Measurements from ENCODE around the gene BRIP1.
"Not testable (repeated sequence)": the region's sequence is repeated elsewhere in the genome, so short reads cannot be mapped to it uniquely, and the experiment has no call there.

BRIP1 gene

DNA sequence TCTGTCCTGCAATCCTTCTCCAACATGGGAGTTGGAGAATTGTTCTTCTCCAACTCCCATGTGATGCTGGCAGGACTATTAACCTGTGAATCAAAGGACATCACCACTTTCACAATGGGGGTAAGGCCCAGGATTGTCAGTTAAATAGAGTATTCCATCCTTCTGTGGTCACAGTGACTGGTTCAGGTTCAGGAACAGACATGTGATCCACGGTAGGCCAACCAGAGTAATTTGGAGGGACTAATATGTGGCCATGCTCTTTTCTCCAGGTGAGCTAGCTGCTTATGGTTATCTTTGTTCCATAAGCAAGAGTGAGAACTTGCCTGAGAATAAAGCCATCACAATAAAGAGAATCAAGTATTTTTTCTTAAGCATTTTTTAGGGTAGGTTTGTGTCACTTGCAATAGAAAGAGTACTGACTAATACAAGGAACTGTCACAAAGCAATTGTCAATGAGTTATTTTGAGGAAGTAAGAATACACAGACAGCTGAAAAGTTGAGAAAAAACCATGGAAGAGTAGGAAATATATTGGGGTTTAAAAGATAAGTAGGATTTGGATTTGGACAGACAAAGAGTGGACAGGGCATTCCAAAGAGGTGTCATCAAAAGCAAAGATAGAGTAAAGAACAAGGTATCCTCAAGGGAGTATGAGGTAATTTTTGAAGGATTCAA is 63.4 kb downstream of the BRIP1 start:
- DNase-seq (ENCODE audit: low read depth) = no peak

DNA sequence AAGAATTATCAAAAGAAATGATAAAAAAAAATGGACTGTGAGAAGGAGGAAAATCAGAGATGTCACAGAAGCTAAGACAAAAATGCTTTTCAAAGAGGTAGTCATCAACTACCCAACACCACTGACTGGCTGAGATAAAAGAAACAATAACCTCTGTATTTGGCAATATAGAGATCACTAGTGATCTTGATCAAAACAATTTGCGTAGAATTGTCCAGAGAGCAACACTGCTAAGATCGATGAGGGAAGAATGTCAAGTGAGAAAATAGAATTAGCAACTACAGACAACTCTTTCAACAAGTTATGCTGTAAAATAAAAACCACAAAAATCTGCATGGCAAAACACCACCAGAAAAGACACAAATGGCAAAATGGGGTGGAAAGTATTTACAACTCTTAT is 66.0 kb downstream of the BRIP1 start:
- DNase-seq (ENCODE audit: low read depth) = no peak

DNA sequence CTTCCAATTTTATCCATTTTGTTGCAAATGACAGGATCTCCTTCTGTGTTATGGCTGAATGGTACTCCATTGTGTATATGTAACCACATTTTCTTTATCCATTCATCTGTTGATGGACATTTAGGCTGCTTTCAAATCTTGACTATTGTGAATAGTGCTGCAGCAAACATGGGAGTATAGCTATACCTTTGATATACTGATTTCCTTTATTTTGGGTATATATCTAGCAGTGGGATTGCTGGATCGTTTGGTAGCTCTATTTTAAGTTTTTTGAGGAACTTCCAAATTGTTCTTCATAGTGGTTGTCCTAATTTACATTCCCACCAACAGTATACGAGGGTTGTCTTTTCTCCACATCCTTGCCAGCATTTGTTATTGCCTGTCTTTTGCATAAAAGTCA is 67.8 kb downstream of the BRIP1 start:
- no peak for DNase-seq (ENCODE audit: low read depth)

DNA sequence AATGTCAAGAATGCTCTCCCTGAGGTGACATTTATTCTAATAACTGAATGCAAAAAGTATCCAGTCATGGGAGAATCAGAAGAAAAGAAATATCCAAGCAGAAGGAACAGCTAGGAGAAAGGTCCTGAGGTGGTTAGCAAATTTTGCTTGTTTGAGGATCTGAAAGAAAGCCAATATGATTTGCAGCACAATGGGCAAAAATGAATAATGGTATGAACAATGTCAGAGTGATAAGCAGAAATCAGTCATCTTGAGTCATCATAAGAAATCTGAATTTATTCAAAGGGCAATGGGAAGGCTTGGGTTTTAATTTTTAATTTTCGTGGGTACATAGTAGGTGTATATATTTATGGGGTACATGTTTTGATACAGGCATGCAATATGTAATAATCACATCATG is 68.5 kb downstream of the BRIP1 start:
- no peak for DNase-seq (ENCODE audit: low read depth)

DNA sequence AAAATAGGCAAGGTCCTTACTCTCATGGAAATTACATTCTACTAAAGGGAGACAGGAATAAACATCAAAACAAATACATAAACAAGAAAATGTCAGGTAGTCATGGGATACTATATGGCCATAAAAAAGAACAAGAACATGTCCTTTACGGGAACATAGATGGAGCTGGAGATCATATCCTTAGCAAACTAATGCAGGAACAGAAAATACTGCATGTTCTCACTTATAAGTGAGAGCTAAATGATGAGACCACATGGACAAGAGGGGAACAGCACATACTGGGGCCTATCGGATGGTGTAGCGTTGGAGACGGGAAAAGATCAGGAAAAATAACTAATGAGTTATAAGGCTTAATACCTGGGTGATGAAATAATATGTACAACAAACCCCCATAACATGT is 69.1 kb downstream of the BRIP1 start:
- DNase-seq (ENCODE audit: low read depth) = no peak

DNA sequence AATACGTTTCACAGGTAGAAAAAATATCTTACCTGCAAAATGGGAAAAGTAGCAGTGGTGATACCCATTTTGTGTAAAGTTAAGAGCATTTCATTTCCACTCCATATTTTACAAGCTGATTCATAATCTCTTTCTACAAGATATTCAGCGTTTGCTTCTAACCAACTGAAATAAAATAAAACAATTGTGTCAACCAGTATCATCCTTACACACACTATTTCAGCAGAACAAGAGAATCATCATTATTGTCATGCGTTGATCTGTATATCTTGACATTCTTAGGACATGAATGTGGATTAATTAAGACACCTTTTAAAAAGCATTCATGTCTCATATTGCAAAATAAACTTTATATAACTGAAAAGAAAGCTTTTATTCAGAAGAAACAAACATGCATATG is 69.8 kb downstream of the BRIP1 start:
- no peak for DNase-seq (ENCODE audit: low read depth)

DNA sequence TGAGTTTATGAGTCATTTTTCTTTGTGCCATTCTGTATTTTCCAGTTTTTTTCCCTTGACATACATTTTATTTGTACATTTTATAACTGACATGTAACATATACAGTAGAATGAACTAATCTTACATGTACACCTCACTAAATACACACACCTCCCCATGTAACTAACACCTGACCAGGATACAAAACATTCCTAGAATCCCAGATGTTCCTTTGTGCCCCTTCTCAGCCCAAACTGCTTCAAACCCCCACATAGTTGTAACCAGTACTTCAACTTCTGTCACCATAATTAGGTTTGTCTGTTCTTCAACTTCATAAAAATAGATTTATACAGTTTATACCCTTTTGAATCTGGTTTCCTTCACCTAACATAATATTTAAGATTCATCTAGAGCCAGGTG is 73.5 kb downstream of the BRIP1 start:
- DNase-seq (ENCODE audit: low read depth) = no peak

DNA sequence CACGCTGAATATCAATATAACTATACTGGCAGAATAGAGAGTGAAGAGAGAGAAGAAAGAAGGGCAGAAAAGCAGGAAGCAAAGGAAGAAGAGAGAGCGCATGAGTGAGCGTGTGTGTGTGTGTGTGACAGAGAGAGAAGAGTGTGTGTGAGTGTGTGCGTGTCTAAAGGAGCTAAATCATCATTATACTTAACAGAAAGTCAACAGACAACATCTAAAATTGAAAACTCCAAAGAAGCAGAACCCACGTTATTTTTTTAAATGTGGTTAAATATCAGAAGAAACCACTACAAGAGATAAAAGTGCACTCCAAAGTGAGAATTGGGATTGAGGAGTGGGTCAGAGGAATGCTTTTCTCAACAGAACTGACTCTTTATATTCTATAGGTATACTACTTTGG is 77.2 kb downstream of the BRIP1 start:
- no peak for DNase-seq (ENCODE audit: low read depth)

DNA sequence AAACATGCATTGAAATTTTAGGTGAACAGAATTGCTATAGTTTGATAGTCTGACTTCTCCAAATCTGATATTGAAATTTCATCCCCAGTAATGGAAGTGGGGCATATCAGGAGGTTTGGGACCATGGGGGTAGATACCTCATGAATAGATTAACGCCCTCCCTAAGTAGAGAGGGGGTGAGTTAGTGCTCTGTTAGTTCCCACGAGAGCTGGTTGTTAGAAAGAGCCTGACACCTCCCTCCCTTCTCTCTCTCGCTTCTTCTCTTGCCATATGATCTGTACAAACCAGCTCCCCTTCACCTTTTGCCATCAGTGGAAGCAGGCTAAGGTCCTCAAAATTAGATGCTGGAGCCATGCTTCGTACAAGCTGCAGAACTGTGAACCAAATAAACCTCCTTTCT is 78.8 kb downstream of the BRIP1 start:
- DNase-seq (ENCODE audit: low read depth) = no peak

DNA sequence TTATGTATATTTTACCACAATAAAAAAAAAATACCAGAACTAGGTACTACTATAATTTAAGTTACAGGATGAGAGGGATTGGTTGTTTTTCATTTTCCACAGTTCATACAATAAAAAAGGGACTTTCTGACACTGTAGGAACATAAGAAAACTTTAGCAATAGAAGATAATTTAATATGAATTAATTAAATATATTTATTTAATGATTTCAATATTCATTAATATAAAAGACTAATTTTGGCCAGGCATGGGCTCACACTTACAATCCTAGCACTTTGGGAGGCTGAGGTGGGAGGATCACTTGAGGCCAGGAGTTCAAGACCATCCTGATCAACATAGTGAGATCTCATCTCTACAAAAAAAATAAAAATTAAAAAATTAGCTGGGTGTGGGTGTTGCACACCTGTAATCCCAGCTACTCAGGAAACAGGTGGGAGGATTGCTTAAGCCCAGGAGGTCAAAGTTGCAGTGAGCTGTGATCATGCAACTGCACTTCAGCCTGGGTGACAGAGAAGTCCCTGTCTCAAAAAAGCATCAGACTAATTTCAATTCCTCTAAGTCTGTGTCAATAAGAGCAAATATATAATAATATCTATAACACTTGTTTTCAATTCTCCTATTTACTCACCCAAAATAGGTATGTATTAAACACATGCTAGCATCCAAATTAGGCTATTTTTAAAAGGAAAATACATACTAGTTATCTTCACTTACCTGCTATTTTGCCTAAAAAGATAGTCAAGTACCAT is 79.6 kb downstream of the BRIP1 start:
- DNase-seq (ENCODE audit: low read depth) = no peak

DNA sequence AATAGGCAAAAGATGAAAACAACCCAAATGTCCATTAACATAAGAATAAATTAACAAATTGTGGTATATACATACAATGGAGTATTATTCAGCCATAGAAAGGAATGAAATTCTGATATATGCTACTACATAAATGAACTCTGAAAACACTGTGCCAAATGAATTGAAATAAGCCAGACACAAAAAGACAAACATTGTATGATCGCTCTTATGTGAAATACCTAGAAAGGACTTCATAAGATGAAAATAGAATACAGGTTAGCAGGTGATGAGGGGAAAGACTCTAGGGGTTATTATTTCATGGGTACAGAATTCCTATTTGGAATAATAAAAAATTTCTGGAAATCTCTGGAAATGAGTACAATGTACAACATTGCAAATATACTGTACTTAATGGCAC is 80.2 kb downstream of the BRIP1 start:
- no peak for DNase-seq (ENCODE audit: low read depth)

DNA sequence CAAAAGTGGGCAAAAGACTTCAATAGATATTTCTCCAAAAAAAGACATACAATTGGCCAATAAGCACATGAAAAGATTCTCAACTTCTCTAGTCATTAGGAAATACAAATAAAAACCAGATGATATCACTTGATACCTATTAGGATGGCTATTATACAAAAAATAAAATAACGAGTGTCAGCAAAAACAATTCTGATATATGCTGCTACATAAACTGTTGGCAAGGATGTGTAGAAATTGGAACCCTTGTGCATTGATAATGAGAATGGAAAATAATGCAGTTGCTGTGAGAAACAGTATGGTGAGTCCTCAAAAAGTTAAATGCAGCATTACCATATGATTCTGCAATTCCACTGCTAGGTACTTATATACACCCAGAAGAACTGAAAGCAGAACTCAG is 80.6 kb downstream of the BRIP1 start:
- no peak for DNase-seq (ENCODE audit: low read depth)

DNA sequence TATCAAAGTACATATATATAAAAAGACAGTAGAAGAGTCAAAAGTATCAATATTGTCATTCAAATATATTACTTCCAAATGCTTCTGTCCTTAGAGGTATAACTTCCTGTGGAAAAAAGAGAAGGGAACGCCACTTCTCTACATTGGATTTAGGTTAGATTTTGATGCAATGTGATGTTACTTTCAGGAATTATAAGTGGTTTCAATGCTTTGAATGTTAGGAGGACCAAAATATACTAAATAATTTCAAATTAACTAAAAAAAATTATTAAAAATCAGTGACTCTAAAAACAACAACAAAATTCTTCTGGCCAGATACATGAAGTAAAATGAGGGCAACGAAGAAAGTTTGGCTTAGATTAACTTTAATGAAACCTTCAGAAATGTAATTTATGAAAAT is 88.0 kb downstream of the BRIP1 start:
- DNase-seq (ENCODE audit: low read depth) = no peak

DNA sequence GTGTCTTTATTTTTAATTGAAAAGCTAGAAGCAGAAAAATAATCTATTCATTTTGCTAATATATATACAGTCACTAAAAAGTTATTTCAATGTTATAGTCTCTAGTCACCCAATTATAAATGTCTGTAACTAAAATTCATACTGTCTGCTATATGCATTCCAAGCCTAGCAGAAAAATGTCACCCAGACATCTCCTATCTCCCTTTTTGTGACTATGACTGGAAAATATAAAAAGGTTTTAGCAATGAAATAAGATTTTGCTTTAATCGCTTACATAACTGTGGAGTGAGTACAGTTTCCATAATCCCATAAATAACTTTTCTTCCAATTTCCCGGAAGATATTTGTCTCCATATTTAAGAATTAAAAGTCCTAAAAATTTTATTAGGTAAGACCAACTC is 88.6 kb downstream of the BRIP1 start:
- DNase-seq (ENCODE audit: low read depth) = no peak

DNA sequence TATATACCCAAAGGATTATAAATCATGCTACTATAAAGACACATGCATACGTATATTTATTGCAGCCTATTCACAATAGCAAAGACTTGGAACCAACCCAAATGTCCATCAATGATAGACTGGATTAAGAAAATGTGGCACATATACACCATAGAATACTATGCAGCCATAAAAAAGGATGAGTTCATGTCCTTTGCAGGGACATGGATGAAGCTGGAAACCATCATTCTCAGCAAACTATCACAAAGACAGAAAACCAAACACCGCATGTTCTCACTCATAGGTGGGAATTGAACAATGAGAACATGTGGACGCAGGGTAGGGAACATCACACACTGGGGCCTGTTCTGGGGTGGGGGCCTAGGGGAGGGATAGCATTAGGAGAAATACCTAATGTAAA is 89.2 kb downstream of the BRIP1 start:
- DNase-seq (ENCODE audit: low read depth) = not testable (repeated sequence)

DNA sequence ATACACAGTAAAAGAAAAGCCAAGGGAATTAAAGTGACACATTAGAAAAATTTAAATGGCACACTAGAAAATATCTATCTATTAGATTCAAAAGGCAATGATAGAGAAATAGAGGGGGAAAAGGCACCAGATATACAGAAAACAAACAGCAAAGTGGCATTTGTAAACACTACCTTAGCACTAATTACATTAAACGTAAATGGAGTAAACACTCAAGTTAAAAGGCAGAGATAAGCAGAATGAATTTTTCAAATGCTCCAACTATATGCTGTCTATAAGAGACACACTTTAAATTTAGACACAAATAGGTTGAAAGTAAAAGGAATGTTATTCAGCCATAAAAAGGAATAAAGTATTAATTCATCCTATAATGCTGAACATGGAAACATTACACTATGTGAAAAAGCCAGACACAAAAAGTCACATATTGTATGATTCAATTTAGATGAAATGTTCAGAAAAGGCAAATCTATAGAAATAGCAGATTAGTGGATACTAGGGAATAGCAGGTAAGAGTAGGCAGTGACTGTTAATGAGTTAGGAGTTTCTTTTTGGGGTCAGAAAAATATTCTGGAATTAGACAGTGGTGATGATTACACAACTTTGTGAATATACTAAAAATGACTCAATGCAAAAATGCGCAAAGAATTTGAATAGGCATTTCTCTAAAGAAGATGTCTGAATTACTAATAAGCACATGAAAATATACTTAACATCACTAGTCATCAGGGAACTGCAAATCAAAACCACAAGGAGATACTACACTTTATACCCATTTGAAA is 92.4 kb downstream of the BRIP1 start:
- no peak for DNase-seq (ENCODE audit: low read depth)

DNA sequence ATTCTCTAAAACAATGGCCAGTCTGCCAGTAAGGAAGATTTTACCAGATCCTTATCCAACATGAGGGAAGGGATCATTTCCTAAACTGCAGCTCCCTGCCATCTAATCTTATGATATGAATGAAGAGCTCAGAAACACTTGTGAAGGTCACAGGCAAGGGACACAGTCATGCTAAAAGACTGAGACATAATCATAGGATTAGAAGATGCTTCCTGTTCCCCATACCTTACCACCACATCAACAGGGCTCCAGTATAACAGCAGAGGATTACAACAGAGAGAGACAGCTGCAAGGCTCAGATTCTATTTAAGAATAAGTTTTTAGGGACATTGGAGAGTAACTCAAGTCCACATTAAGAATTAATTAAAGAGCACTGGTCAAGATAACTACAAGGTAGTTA is 93.3 kb downstream of the BRIP1 start:
- DNase-seq (ENCODE audit: low read depth) = no peak

DNA sequence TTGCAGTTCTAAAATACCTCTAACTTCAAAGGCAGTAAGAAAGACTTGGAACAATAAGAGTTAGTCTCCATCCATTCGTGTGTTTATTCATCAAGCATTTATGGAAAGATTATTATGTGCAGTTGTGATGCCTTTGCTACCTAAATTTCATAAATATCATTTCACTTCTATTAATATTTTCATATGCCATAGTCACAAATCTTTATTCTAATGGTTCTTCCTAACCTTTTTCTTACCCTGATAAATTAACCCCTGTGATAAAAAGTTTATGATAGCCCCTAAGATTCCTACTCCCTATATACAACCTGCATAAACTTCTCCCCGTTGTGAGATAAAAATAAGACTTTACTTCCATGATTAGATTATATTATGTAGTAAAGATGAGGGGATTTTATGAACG is 94.9 kb downstream of the BRIP1 start:
- DNase-seq (ENCODE audit: low read depth) = no peak

DNA sequence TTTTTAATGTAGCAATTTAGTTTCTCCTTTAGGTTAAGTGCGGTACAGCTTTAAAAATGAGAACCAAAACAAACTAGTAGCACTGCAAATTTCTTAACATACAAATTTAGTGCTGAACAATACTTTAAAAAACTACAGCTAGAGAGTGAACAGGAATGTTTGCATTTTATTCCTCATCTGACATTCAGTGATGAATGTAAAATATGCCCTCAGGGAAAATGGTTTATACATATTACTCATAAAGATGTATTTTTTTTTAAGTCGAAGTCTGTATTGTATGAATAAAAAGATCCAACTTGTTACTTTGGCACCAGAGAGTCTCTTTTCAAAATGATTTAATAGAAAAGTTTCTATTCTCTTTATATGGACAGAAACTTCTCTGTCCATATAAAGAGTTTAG is 96.8 kb downstream of the BRIP1 start:
- DNase-seq (ENCODE audit: low read depth) = no peak

DNA sequence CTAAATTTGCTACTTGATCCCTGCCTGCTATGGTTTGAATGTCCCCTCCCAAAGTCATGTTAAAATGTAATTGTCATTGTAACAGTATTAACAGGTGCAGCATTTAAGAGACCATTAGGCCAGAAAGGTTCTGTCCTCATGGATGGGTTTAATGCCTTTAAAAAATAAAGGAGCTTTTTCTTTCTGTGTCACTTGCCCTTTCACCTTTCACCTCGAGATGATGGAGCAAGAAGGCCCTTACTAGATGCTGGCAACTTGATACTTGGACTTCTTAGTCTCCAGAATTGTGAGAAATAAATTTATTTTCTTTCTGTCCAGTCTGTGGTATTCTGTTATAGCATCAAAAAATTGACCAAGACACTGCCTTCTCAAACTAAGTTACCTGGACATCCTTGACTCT is 98.5 kb downstream of the BRIP1 start:
- DNase-seq (ENCODE audit: low read depth) = no peak

DNA sequence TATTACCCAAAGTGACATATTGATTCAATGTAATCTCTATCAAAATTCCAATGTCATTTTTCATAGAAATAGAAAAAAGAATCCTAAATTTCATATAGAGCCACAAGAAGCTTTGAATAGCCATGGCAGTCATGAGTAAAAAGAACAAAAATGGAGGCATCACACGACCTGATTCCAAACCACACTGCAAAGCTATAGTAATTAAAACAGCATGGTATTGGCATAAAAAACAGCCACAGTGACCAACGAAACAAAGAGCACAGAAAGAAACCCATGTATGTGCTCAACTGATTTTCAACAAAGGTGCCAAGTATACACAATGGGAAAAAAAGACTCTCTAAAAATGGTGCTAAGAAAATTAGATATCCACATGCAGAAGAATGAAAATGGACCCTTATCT is 101.5 kb downstream of the BRIP1 start:
- DNase-seq (ENCODE audit: low read depth) = no peak

DNA sequence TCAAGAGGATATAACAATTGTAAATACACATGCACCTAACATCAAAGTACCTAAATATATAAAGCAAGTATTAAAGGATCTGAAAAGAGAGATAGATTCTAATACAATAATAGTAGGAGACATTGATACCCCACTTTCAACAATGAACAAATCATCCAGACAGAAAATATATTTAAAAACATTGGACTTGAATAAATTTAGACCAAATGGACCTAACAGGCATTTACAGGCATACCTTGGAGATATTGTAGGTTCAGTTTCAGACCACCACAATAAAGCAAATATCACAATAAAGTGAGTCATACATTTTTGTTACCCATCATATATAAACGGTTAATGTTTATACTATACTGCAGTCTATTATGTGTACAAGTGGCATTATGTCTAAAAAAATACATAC is 104.0 kb downstream of the BRIP1 start:
- DNase-seq (ENCODE audit: low read depth) = no peak

DNA sequence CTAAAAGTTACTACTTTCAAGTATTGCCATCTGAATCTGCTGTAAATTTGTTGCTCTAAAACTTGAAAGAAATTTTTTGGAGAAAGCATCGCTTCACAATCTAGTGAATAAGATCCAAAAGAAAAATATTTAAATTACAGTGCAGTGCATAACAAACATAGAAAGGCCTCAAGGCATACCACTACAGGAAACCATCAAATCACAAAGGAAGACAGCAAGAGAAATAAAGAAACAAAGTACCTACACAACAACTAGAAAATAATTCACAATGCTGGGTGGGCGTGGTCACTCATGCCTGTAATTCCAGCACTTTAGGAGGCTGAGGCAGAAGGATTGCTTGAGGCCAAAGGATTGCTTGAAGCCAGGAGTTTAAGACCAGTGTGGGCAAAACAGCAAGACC is 104.9 kb downstream of the BRIP1 start:
- DNase-seq (ENCODE audit: low read depth) = no peak

All from T-helper 22 cell (primary cell).